GM12864 (cell line): ENCODE measurements around the gene DOCK2.

Experiments
- DNase-seq: peaks from one replicate; pipeline ENCODE4 v3.0.0-alpha.2; 2011; ENCODE audit warnings: low read depth
- H3K4me3 ChIP-seq: 2 replicates; pipeline ENCODE4 v1.5.1; 2011; ENCODE audit warnings: mild to moderate bottlenecking, low read depth, low read length, control low read depth
- CTCF ChIP-seq: IDR thresholded peaks from 2 replicates; pipeline ENCODE4 v1.5.1; 2011; ENCODE audit warnings: low read depth, mild to moderate bottlenecking, moderate library complexity, low read length, control low read depth, inconsistent platforms; ENCODE audit errors: missing control alignments

The DOCK2 gene

GRCh38 chr5:170039830-170040229 lies 402.8 kb downstream of the DOCK2 start:
- no peak for TF ChIP-seq CTCF
- no peak overlapping the region for H3K4me3 ChIP-seq
- no peak for DNase-seq

- no peak for DNase-seq
- H3K4me3 ChIP-seq: no peak overlapping the region
- TF ChIP-seq CTCF: no peak
Observed at GRCh38 chr5:170046241-170046640, 409.2 kb downstream of the DOCK2 start.

GRCh38 chr5:170049713-170050112 lies 412.6 kb downstream of the DOCK2 start:
- TF ChIP-seq CTCF: no peak
- DNase-seq: no peak

GRCh38 chr5:170053896-170054295 lies 416.8 kb downstream of the DOCK2 start:
- H3K4me3 ChIP-seq: no peak overlapping the region
- no peak for DNase-seq
- TF ChIP-seq CTCF: no peak

More at GRCh38 chr5:170049713-170050112, 412.6 kb downstream of the DOCK2 start:
- no peak overlapping the region for H3K4me3 ChIP-seq

GRCh38 chr5:170055606-170056005 lies 418.5 kb downstream of the DOCK2 start:
- DNase-seq: no peak
- no peak overlapping the region for H3K4me3 ChIP-seq
- TF ChIP-seq CTCF: no peak

GRCh38 chr5:170056561-170057267 lies 419.6 kb downstream of the DOCK2 start:
- TF ChIP-seq CTCF: no peak
- no peak overlapping the region for H3K4me3 ChIP-seq
- no peak for DNase-seq

GRCh38 chr5:170057311-170057710 lies 420.2 kb downstream of the DOCK2 start:
- no peak for TF ChIP-seq CTCF
- no peak for DNase-seq
- no peak overlapping the region for H3K4me3 ChIP-seq
